Measurements from ENCODE around the gene EPN3.

EPN3 gene

DNA sequence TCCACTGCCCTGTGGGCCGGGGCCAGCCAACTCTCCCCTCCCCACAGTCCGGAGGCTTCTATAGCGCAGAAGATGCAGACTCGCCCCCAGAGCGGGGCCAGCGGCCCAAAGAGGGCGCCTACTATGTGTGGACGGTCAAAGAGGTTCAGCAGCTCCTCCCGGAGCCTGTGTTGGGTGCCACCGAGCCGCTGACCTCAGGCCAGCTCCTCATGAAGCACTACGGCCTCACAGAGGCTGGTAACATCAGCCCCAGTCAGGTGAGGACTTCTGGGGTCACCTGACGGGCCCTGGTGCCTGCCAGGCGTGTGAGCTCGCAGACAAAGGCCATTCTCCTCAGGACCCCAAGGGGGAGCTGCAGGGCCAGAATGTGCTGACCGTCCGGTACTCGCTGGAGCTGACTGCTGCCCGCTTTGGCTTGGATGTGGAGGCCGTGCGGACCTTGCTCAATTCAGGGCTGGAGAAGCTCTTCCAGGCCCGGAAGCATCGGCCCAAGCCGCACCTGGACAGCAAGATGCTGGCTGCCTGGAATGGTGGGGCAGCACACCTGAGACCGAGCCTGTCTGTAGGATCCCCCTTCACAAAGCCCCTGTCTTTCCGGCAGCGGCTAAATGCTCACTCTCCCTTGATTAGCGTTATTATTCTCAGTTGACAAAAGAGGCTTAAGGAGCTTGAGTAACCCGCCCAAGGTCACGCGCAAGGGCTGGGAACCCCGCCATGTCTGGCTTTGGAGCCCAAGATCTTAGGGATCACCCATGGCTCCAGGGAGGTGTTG is 18.3 kb downstream of the EPN3 start:
- no peak overlapping the region for H3K27ac ChIP-seq (ENCODE audit: low read depth, low read length)
- no peaks in the 10 kb centered on the region for H3K27me3 ChIP-seq (ENCODE audit: insufficient read depth, low read length)
- no peak overlapping the region for H3K4me3 ChIP-seq (ENCODE audit: low read depth, low read length)
- H3K79me2 ChIP-seq (ENCODE audit: control insufficient read depth, insufficient read depth, low read length, unreplicated experiment) = peaks cover 10% of the 10 kb centered on the region
- no peaks in the 10 kb centered on the region for H3K36me3 ChIP-seq (ENCODE audit: insufficient read depth, low read length)
- no peak overlapping the region for H2AFZ ChIP-seq (ENCODE audit: low read length, unreplicated experiment)
- H3K4me1 ChIP-seq (ENCODE audit: control insufficient read depth, insufficient read depth, low read length, unreplicated experiment) = peaks cover 8% of the 10 kb centered on the region

DNA sequence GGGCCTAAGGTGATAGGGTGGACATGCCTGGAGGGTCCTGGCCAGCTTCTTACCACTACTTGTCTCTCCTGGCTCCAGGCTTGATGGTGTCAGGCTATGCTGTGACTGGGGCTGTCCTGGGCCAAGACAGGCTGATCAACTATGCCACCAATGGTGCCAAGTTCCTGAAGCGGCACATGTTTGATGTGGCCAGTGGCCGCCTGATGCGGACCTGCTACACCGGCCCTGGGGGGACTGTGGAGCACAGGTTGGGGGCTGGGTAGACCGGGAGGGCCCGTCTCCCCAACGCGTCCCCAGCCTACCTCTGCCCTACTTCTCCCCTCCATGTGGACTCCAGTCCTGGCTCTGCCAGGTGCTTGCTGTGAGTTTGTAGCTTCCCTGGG is 18.9 kb downstream of the EPN3 start:
- Histone ChIP-seq H3K4me1 (ENCODE audit: control insufficient read depth, insufficient read depth, low read length, unreplicated experiment) (peaks cover 8% of the 10 kb centered on the region), H3K36me3 (ENCODE audit: insufficient read depth, low read length) (no peaks in the 10 kb centered on the region), H2AFZ (ENCODE audit: low read length, unreplicated experiment) (no peak overlapping the region), H3K4me3 (ENCODE audit: low read depth, low read length) (no peak overlapping the region), H3K27ac (ENCODE audit: low read depth, low read length) (no peak overlapping the region), H3K79me2 (ENCODE audit: control insufficient read depth, insufficient read depth, low read length, unreplicated experiment) (peaks cover 10% of the 10 kb centered on the region), H3K27me3 (ENCODE audit: insufficient read depth, low read length) (no peaks in the 10 kb centered on the region)

DNA sequence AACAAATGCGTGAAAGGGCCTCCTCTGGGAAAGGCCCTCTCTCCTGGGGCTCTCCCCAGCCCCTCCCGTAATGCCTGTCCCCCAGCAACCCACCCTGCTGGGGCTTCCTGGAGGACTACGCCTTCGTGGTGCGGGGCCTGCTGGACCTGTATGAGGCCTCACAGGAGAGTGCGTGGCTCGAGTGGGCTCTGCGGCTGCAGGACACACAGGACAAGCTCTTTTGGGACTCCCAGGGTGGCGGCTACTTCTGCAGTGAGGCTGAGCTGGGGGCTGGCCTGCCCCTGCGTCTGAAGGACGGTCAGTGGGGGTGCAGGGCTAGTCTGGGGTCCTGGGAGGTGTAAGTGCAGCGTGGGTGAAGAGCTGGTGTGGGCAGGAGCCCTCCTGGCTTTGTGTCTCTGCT is 19.3 kb downstream of the EPN3 start:
- H3K4me1 ChIP-seq (ENCODE audit: control insufficient read depth, insufficient read depth, low read length, unreplicated experiment) = peaks cover 8% of the 10 kb centered on the region
- no peaks in the 10 kb centered on the region for H3K36me3 ChIP-seq (ENCODE audit: insufficient read depth, low read length)
- H3K79me2 ChIP-seq (ENCODE audit: control insufficient read depth, insufficient read depth, low read length, unreplicated experiment) = peaks cover 10% of the 10 kb centered on the region
- no peak overlapping the region for H2AFZ ChIP-seq (ENCODE audit: low read length, unreplicated experiment)
- no peak overlapping the region for H3K27ac ChIP-seq (ENCODE audit: low read depth, low read length)
- H3K27me3 ChIP-seq (ENCODE audit: insufficient read depth, low read length) = no peaks in the 10 kb centered on the region
- H3K4me3 ChIP-seq (ENCODE audit: low read depth, low read length) = no peak overlapping the region

DNA sequence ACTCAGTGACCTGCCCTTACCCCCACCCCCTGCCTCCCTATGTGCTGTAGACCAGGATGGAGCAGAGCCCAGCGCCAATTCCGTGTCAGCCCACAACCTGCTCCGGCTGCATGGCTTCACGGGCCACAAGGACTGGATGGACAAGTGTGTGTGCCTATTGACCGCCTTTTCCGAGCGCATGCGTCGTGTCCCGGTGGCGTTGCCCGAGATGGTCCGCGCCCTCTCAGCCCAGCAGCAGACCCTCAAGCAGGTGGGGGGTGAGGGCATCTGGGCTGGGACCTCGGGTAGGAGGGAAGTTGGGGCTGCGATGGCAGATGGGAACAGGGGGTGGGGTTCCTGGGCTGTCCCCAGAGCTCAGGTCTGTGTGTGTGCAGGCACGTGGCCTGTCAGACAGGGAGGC is 21.7 kb downstream of the EPN3 start:
- H3K79me2 ChIP-seq (ENCODE audit: control insufficient read depth, insufficient read depth, low read length, unreplicated experiment) = no peaks in the 10 kb centered on the region
- no peak overlapping the region for H2AFZ ChIP-seq (ENCODE audit: low read length, unreplicated experiment)
- H3K36me3 ChIP-seq (ENCODE audit: insufficient read depth, low read length) = no peaks in the 10 kb centered on the region
- H3K27me3 ChIP-seq (ENCODE audit: insufficient read depth, low read length) = peaks cover 7% of the 10 kb centered on the region
- peaks cover 2% of the 10 kb centered on the region for H3K4me1 ChIP-seq (ENCODE audit: control insufficient read depth, insufficient read depth, low read length, unreplicated experiment)
- no peak overlapping the region for H3K4me3 ChIP-seq (ENCODE audit: low read depth, low read length)
- no peak overlapping the region for H3K27ac ChIP-seq (ENCODE audit: low read depth, low read length)

DNA sequence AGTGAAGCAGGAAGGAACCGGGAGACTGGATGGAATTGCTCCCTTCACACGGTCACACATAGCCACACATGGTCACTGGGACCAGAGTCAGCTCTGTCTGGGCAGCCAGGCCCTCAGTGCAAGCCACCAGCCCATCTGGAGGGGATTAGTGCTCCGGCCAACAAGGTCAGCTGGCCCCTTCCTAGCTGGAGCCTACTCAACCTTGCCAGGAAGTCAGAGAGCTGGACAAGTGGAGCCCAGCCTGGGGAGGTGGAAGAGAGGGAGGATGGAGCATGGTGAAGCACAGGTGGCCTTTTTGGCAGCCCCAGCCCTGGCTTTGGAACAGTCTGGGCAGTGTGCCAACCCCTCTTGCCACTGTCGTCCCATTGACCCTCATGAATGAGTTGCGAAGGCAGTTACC is 24.3 kb downstream of the EPN3 start:
- no peaks in the 10 kb centered on the region for H3K79me2 ChIP-seq (ENCODE audit: control insufficient read depth, insufficient read depth, low read length, unreplicated experiment)
- H3K27me3 ChIP-seq (ENCODE audit: insufficient read depth, low read length) = peaks cover 23% of the 10 kb centered on the region
- no peak overlapping the region for H3K4me3 ChIP-seq (ENCODE audit: low read depth, low read length)
- no peak overlapping the region for H3K27ac ChIP-seq (ENCODE audit: low read depth, low read length)
- H2AFZ ChIP-seq (ENCODE audit: low read length, unreplicated experiment) = no peak overlapping the region
- peaks cover 16% of the 10 kb centered on the region for H3K4me1 ChIP-seq (ENCODE audit: control insufficient read depth, insufficient read depth, low read length, unreplicated experiment)
- no peaks in the 10 kb centered on the region for H3K36me3 ChIP-seq (ENCODE audit: insufficient read depth, low read length)

DNA sequence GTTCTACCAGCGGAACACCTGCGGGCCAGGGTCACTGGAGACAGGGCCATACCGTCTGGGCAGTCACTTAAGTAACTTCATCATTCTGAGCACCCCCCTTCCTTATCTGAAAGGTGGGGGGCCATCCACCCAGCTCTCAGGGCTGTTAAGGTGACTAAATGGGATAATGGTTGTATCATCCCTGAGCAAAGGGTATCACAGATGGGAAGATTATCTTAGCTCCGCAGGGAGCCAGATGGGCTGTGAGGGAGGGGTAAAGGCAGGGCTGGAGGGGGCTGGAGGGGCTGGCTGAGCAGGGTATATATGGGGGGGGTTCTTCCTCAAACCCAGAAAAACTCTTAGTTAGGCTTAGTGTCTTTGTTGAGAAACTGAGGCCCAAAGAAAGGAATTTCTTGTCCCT is 25.1 kb downstream of the EPN3 start:
- H3K79me2 ChIP-seq (ENCODE audit: control insufficient read depth, insufficient read depth, low read length, unreplicated experiment) = no peaks in the 10 kb centered on the region
- no peak overlapping the region for H2AFZ ChIP-seq (ENCODE audit: low read length, unreplicated experiment)
- H3K4me1 ChIP-seq (ENCODE audit: control insufficient read depth, insufficient read depth, low read length, unreplicated experiment) = peaks cover 16% of the 10 kb centered on the region
- no peaks in the 10 kb centered on the region for H3K36me3 ChIP-seq (ENCODE audit: insufficient read depth, low read length)
- H3K4me3 ChIP-seq (ENCODE audit: low read depth, low read length) = no peak overlapping the region
- no peak overlapping the region for H3K27ac ChIP-seq (ENCODE audit: low read depth, low read length)
- peaks cover 29% of the 10 kb centered on the region for H3K27me3 ChIP-seq (ENCODE audit: insufficient read depth, low read length)

DNA sequence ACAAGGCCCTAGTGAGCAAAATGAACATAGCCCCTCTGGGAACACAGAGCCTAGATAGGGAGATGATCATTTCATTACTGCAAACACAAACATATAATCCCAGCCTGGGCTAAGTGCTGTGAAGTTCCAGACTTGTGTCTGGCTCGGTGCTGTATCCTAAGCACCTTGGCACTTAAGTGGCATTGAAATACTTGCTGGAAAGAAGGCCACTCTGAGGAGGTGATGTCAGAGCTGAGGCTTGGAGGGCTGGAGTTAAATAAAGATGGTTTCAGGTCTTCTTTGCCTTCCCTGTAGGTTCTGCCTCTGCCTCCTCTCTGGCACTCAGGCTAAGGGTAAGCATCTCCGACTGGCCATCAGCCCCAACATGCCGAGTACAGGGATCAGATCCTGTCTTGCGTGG is 25.6 kb downstream of the EPN3 start:
- Histone ChIP-seq H3K36me3 (ENCODE audit: insufficient read depth, low read length) (no peaks in the 10 kb centered on the region), H3K79me2 (ENCODE audit: control insufficient read depth, insufficient read depth, low read length, unreplicated experiment) (no peaks in the 10 kb centered on the region), H3K4me1 (ENCODE audit: control insufficient read depth, insufficient read depth, low read length, unreplicated experiment) (peaks cover 16% of the 10 kb centered on the region), H2AFZ (ENCODE audit: low read length, unreplicated experiment) (no peak overlapping the region), H3K27me3 (ENCODE audit: insufficient read depth, low read length) (peaks cover 34% of the 10 kb centered on the region), H3K27ac (ENCODE audit: low read depth, low read length) (no peak overlapping the region), H3K4me3 (ENCODE audit: low read depth, low read length) (no peak overlapping the region)

DNA sequence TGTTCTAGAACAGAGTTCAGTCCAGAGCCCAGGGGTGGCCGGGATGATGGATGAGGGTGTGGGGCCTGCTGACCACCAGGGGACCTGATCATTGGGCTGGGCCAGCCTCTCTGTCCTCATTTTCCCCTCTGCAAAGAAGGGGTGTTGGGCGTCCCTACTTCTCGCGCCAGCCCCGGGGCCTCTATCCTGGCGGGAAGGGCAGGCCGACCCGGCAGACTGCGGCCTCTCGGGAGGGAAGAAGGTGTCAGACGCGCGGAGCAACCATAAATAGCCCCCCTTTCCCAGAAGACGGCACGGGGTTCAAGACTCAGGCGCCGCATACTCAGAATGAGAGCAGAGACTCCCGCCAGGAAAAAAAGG is 26.0 kb downstream of the EPN3 start:
- H3K79me2 ChIP-seq (ENCODE audit: control insufficient read depth, insufficient read depth, low read length, unreplicated experiment) = no peaks in the 10 kb centered on the region
- peaks cover 16% of the 10 kb centered on the region for H3K4me1 ChIP-seq (ENCODE audit: control insufficient read depth, insufficient read depth, low read length, unreplicated experiment)
- no peak overlapping the region for H3K4me3 ChIP-seq (ENCODE audit: low read depth, low read length)
- peaks cover 38% of the 10 kb centered on the region for H3K27me3 ChIP-seq (ENCODE audit: insufficient read depth, low read length)
- no peak overlapping the region for H3K27ac ChIP-seq (ENCODE audit: low read depth, low read length)
- H3K36me3 ChIP-seq (ENCODE audit: insufficient read depth, low read length) = no peaks in the 10 kb centered on the region
- H2AFZ ChIP-seq (ENCODE audit: low read length, unreplicated experiment) = no peak overlapping the region

DNA sequence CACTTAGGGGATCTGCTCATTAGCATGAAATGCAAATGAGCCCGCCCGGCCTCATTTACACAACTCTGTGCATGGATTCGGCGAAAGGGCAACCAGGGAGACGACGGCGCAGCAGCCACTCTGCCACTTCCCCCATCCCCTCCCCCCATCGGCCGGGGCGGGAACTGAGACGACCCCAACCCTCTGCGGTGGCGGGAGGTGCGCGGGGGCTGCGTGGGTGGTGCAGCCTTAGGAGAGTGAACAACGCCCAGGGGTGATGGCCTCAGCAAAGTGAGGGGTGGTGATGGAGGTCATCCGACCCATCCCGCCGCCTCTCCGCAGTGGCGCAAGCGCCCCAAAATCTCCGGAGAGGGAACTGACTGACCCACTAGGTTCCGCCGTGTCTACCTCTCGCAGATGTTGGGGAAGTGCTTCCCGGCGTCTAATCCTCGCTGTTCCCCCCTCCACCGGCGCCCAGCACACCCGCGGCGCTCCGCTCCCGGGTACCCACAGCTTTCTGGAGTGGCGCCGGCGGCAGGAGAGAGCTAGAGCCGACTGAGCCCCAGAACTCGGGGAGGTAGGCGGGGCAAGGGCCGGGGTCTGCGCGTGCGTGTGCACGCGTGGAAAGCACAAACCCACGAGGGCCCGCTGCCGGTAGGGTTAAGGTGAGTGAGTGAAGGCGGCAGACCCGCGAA is 26.5 kb downstream of the EPN3 start:
- Histone ChIP-seq H3K4me1 (ENCODE audit: control insufficient read depth, insufficient read depth, low read length, unreplicated experiment) (peaks cover 16% of the 10 kb centered on the region), H3K27ac (ENCODE audit: low read depth, low read length) (no peak overlapping the region), H2AFZ (ENCODE audit: low read length, unreplicated experiment) (peak overlapping the region; percentile 23), H3K36me3 (ENCODE audit: insufficient read depth, low read length) (no peaks in the 10 kb centered on the region), H3K4me3 (ENCODE audit: low read depth, low read length) (peak overlapping the region; percentile 85), H3K79me2 (ENCODE audit: control insufficient read depth, insufficient read depth, low read length, unreplicated experiment) (no peaks in the 10 kb centered on the region), H3K27me3 (ENCODE audit: insufficient read depth, low read length) (peaks cover 41% of the 10 kb centered on the region)

DNA sequence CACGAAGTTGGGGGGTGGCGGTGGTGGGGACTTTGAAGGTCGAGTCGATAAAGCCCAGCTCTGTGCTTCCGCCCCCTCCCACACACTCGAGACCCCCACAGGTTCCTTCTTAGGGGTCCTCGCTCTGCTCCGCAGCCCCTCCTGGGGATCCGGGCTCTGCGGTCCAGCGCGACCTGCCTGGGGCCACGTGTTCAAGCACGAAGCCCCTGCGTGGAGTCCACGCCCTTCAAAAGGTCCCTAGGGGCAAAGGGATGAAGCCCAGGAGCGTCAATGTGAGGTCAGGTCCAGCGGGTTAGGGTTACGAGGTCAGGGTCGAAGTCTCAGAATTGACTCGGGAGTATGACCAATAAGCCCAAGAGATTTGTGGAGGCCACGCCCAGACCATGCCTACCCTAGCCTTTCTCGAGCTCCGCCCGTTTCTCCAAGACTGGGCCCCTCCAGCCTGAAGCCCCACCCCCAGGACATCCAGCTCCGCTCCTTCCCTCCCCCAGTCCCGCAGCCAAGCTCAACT is 27.2 kb downstream of the EPN3 start:
- H3K36me3 ChIP-seq (ENCODE audit: insufficient read depth, low read length) = no peaks in the 10 kb centered on the region
- no peak overlapping the region for H3K27ac ChIP-seq (ENCODE audit: low read depth, low read length)
- H3K27me3 ChIP-seq (ENCODE audit: insufficient read depth, low read length) = peaks cover 41% of the 10 kb centered on the region
- H3K79me2 ChIP-seq (ENCODE audit: control insufficient read depth, insufficient read depth, low read length, unreplicated experiment) = no peaks in the 10 kb centered on the region
- peak overlapping the region; percentile 85 for H3K4me3 ChIP-seq (ENCODE audit: low read depth, low read length)
- peak overlapping the region; percentile 99 for H2AFZ ChIP-seq (ENCODE audit: low read length, unreplicated experiment)
- H3K4me1 ChIP-seq (ENCODE audit: control insufficient read depth, insufficient read depth, low read length, unreplicated experiment) = peaks cover 19% of the 10 kb centered on the region

All from ACC112 (cell line).